ENCODE results near the gene CHST8.

Gene CHST8

DNA sequence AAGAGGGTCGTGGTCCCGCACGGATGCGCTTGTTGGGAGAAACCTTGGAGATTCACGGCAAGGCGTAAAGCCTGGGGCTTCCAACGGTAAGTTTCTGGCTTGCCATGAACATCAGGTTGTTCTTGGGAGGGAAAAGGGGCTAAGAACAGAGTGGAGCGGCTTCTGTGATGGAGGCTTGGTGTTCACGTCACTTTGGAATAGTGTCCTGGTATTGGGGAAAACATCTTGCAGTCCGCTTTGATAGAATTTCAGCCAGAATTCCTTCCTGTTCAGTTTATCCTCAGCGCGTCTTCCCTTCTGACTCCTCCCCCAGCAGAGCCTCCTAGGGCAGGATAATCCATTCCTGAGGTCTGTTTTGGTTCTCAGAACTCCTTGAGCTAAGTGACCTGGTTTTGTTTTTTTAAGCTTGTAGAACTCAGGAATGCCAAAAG, 176.9 kb downstream of the CHST8 start:
- TF ChIP-seq, protein P1, sequence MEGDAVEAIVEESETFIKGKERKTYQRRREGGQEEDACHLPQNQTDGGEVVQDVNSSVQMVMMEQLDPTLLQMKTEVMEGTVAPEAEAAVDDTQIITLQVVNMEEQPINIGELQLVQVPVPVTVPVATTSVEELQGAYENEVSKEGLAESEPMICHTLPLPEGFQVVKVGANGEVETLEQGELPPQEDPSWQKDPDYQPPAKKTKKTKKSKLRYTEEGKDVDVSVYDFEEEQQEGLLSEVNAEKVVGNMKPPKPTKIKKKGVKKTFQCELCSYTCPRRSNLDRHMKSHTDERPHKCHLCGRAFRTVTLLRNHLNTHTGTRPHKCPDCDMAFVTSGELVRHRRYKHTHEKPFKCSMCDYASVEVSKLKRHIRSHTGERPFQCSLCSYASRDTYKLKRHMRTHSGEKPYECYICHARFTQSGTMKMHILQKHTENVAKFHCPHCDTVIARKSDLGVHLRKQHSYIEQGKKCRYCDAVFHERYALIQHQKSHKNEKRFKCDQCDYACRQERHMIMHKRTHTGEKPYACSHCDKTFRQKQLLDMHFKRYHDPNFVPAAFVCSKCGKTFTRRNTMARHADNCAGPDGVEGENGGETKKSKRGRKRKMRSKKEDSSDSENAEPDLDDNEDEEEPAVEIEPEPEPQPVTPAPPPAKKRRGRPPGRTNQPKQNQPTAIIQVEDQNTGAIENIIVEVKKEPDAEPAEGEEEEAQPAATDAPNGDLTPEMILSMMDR (IDR thresholded peaks at IDR 0.05): no peak
- H3K27ac ChIP-seq: peak overlapping the region; percentile 81 to 98
- peak overlapping the region; percentile 98 for H3K4me3 ChIP-seq
- no peak for DNase-seq (ENCODE audit: low spot score)

DNA sequence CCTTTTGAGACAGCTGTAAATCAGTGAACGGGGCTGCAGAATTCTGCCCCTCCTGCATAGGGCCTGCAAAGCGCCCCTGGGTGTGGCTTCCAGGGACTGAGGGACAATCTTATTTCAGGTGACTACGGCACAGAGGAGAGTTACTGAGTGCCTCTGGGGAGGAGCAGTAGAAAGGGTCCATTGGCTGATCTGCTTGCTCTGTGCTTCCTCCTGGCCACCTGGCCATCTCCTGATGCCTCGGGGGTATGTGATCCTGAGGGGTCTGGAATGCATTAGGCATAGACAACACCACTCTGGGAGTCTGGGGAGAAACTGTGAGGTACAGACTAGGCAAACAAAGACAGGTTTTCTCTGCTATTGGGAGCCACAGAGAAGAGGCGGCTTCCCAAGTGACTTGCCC, 177.7 kb downstream of the CHST8 start:
- Histone ChIP-seq H3K27ac (peak overlapping the region in 1 of 2 donors; percentile 98), H3K4me3 (peak overlapping the region; percentile 98)
- TF ChIP-seq, protein P1 (IDR thresholded peaks at IDR 0.05): no peak
- DNase-seq (ENCODE audit: low spot score): no peak

DNA sequence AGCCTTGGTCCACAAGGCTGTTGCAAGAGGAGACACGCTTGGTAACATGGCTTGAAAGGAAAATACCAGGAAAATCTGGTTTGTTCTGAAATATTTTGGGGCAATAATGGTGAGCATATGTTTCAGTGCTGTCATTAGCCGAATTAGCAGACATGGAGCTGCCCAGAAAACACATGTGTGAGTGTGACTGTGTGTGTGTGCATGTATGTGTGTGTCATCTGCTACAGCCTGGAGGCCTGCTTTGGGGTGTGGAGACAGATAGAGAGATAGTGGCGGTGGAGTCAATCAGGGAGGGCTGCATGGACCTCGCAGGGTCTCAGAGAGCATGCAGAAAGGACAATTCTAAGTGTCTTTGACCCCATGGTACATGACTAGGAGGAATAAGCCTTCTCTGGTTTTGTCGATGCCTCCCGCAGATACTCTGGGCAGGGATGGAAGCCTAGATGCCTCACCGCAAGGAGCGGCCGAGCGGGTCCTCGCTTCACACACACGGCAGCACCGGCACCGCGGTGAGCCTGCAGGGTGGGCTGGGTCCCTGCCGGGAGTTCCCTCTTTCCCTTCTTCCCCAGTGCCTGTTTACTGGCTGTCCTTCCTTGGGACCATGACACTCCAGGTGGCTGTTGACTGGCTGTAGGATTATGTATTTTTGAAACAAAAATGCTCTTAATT, 178.4 kb downstream of the CHST8 start:
- H3K4me3 ChIP-seq: peak overlapping the region; percentile 98
- DNase-seq (ENCODE audit: low spot score): no peak
- H3K27ac ChIP-seq: peak overlapping the region in 1 of 2 donors; percentile 98
- TF ChIP-seq, protein P1 (IDR thresholded peaks at IDR 0.05): no peak

DNA sequence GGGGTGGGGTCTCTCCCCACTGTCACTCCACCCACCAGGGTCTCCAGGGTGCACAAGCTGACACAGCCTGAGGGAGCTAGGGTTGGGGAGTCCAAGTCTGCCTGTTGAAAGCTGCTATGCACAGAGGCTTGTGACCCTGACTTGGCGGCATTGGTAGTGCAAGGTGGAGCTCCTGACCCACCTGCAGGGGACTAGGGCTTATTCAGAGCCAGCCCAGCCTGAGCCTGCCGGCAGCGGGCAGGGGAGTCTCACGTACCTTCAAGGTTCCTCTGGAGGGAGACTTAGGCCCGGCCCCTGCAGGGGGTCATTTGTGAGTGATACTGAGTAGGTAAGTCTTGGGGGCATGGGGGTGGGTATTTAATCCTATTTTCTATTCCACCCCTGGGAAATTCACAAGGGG, 179.7 kb downstream of the CHST8 start:
- DNase-seq (ENCODE audit: low spot score): no peak
- no peak overlapping the region for H3K4me3 ChIP-seq
- TF ChIP-seq, protein P1 (IDR thresholded peaks at IDR 0.05): no peak
- peak overlapping the region in 1 of 2 donors; percentile 84 for H3K27ac ChIP-seq

DNA sequence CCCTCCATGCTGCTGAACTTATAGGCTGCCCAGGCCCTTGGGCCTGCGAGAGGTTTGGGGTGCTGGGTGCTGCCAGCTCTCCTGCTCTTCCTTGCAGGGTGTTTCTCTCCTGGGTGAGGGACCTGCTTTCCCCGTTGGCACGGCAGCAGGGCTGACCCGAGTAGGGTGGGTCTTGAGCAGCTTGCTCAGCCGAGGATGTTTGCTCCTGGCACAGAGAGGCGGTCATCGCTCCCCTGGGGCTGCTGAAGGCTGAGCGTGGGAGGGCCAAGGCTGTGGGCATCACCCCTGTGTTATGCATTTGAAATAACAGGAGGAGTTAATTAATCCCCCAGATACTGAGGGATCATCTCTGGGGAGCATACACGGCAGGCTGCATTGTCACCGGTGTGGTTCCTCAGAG, 180.2 kb downstream of the CHST8 start:
- TF ChIP-seq, protein P1 (IDR thresholded peaks at IDR 0.05): no peak
- Histone ChIP-seq H3K27ac (peak overlapping the region in 1 of 2 donors; percentile 84), H3K4me3 (no peak overlapping the region)
- DNase-seq (ENCODE audit: low spot score): no peak

DNA sequence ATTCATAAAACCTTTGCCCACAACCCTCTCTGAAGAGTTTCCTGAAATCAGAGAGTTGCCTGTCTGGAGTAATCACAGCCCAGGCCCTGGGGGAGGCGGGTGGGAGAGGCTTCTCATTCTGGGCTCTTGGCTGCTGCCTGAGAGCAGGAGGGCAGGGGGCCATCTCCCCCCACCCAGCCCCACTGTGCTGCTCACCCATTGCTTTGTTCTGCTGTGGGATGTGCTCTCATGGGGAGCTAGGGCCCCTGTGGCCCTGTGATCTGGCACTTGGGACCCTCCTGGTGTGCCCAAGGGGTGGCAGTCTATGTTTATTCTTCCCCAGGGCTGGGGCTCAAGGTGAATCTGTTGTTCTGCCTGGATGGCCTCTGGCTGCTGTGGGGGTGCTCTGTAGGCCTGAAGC, 181.0 kb downstream of the CHST8 start:
- H3K4me3 ChIP-seq: no peak overlapping the region
- no peak for DNase-seq (ENCODE audit: low spot score)
- TF ChIP-seq, protein P1 (IDR thresholded peaks at IDR 0.05): no peak
- H3K27ac ChIP-seq: peak overlapping the region in 1 of 2 donors; percentile 84

DNA sequence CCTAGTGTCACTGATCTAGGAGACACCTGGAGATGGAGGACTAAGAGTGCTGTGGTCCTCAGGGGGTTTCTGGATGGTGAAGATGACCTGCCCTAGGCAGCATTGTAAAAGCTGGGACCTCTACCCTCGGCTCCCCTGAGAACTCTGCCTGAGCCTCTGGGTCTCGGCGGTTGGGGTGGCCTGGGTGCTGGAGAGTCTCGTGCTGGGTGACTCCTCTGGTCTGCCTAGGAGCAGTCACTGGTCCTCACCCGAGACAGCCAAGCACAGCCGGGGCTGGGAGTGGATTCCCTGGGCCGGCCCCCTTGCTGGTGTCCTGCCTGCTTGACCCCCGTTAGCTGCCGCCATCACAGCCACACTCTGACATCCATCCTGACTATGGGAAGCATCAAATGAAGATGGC, 181.6 kb downstream of the CHST8 start:
- no peak for DNase-seq (ENCODE audit: low spot score)
- TF ChIP-seq, protein P1 (IDR thresholded peaks at IDR 0.05): no peak
- no peak overlapping the region for H3K4me3 ChIP-seq
- H3K27ac ChIP-seq: peak overlapping the region; percentile 19 to 84

All from coronary artery (tissue), 2 donors.